Astrocyte (in vitro differentiated cells and primary cell): Measurements from ENCODE around the gene CELF1.
"Not testable (repeated sequence)": the region's sequence is repeated elsewhere in the genome, so short reads cannot be mapped to it uniquely, and the experiment has no call there.

ENCODE experiments used
- CTCF ChIP-seq: IDR thresholded peaks from 2 replicates; pipeline ENCODE4 v1.5.1; 2011; ENCODE audit warnings: low read depth, mild to moderate bottlenecking, inconsistent platforms, low read length, moderate library complexity; ENCODE audit not compliant: insufficient read depth
- EZH2 ChIP-seq: IDR thresholded peaks from 2 replicates; pipeline ENCODE4 v1.6.1; 2012; ENCODE audit warnings: mild to moderate bottlenecking, low read length, inconsistent platforms; ENCODE audit not compliant: insufficient read depth

GRCh38 chr11:47564366-47564765 is 11.4 kb upstream of the CELF1 start:
- TF ChIP-seq CTCF, EZH2: not testable (repeated sequence)
